Measurements from ENCODE around the gene COMMD10.

DNA sequence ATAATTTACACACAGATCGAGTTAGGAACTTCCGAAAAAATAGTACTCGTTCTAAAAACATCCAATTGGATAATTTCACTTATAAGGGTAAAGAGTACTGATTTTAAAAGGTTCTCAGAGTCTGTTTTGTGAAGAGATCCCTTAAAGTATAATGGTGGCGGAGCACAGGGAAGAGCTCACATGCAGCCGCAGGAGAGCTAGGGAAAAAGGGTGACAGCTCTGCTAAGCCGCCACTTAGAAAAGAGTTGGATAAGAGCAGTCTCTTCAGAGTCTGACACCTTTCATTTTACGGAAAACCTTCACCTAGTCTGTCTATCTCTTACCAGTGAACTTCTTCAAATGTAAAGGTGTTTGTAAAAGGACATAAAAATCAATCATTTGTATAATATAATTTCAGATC lies 149.9 kb downstream of the COMMD10 start:
- TF ChIP-seq POLR2A (IDR thresholded peaks at IDR 0.05) (no peak), POLR2AphosphoS5 (IDR thresholded peaks at IDR 0.05) (no peak)
- TF ChIP-seq, protein P1, sequence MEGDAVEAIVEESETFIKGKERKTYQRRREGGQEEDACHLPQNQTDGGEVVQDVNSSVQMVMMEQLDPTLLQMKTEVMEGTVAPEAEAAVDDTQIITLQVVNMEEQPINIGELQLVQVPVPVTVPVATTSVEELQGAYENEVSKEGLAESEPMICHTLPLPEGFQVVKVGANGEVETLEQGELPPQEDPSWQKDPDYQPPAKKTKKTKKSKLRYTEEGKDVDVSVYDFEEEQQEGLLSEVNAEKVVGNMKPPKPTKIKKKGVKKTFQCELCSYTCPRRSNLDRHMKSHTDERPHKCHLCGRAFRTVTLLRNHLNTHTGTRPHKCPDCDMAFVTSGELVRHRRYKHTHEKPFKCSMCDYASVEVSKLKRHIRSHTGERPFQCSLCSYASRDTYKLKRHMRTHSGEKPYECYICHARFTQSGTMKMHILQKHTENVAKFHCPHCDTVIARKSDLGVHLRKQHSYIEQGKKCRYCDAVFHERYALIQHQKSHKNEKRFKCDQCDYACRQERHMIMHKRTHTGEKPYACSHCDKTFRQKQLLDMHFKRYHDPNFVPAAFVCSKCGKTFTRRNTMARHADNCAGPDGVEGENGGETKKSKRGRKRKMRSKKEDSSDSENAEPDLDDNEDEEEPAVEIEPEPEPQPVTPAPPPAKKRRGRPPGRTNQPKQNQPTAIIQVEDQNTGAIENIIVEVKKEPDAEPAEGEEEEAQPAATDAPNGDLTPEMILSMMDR (IDR thresholded peaks at IDR 0.05): no peak
